Endothelial cell (in vitro differentiated cells): ENCODE measurements around the gene A3GALT2. TPM values are rescaled to one million over a fixed set of nuclear protein-coding genes. Genes with fewer than 3 reads are reported as not detected.

Experiments used
- DNase-seq: peaks from one replicate; pipeline ENCODE4 v3.0.0; 2021; ENCODE audit warnings: low spot score
- H3K27ac Mint-ChIP-seq: one replicate; pipeline ENCODE4 v1.8.0; 2021; ENCODE audit warnings: mixed read lengths, inconsistent platforms; ENCODE audit not compliant: unreplicated experiment
- H3K27me3 Mint-ChIP-seq: one replicate; pipeline ENCODE4 v1.8.0; 2021; ENCODE audit warnings: mild to moderate bottlenecking, moderate library complexity, mixed read lengths, inconsistent platforms; ENCODE audit not compliant: unreplicated experiment
- H3K36me3 Mint-ChIP-seq: one replicate; pipeline ENCODE4 v1.8.0; 2021; ENCODE audit warnings: mild to moderate bottlenecking, low read depth, mixed read lengths, inconsistent platforms; ENCODE audit not compliant: unreplicated experiment
- H3K4me1 Mint-ChIP-seq: one replicate; pipeline ENCODE4 v1.8.0; 2021; ENCODE audit warnings: mild to moderate bottlenecking, mixed read lengths, inconsistent platforms; ENCODE audit not compliant: unreplicated experiment
- H3K4me3 Mint-ChIP-seq: one replicate; pipeline ENCODE4 v1.8.0; 2021; ENCODE audit warnings: mild to moderate bottlenecking, mixed read lengths, inconsistent platforms; ENCODE audit not compliant: unreplicated experiment
- H3K9me3 Mint-ChIP-seq: one replicate; pipeline ENCODE4 v1.8.0; 2021; ENCODE audit warnings: mixed read lengths, inconsistent platforms; ENCODE audit not compliant: unreplicated experiment
- CTCF ChIP-seq: fragments of 200-600 bp; sonication (generic); IDR thresholded peaks from one replicate; pipeline ENCODE4 v1.5.0; 2021; ENCODE audit warnings: antibody characterized with exemption; ENCODE audit not compliant: unreplicated experiment
- long read RNA-seq: library from polyadenylated mRNA; unstranded; transcript quantifications from one replicate; pipeline ENCODE4 v2.0.0, GENCODE V29; 2020; ENCODE audit not compliant: unreplicated experiment
- total RNA-seq: library from RNA; stranded (reverse); fragmentation: NEBNext Ultra II Directional; extraction: Animal tissue kit (Norgen Biotek cat#: 25700); gene quantifications from one replicate; pipeline ENCODE4 v1.2.1, GENCODE V29; 2021; ENCODE audit not compliant: unreplicated experiment

A3GALT2 gene
- total RNA-seq, result not detected
- long read RNA-seq, result 0 reads

DNA sequence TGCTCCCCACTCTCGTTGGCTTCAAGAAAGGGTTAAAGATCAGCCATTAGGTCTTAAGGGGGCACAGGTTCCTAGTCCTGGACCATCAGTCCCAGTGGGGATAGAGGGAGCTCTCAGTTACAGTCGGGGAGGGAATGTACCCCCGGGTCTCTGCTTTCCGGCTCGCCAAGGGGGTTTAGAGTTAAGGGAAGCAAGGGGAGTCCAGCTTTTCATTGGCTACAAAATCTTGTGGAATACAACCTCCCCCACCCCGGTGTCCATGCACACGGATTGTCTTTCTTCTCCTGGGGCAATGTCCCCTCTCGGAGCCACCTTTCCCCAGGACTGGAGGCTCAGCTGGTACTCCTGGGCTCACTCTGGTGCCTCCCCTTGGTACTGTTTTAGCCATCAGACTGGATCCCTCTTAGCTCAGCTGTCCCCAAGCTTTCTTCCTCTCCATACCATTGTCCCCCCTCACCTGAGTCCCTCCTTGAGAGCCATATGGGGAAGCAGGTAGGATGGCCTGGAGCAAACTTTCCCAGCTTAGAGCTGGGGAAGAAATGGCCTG is at the start of gene A3GALT2:
A3GALT2 (minus strand) TSS at position 480 of the 547 bp plus-strand sequence; CDS start at position 480, 0 bp downstream.
- Mint-ChIP-seq H3K4me1 (peaks cover 13% of the 10 kb centered on the region), H3K9me3 (no peaks in the 10 kb centered on the region), H3K4me3 (no peak within 1 kb of the TSS), H3K36me3 (peaks cover 7% of the 10 kb centered on the region), H3K27ac (peak within 1 kb of the TSS; percentile 19), H3K27me3 (peaks cover 5% of the 10 kb centered on the region)
- no peak for TF ChIP-seq CTCF
- no peak for DNase-seq

GRCh38 chr1:33370301-33370700 is 49.4 kb upstream of the A3GALT2 start:
- no peaks in the 10 kb centered on the region for H3K9me3 Mint-ChIP-seq
- peaks cover 7% of the 10 kb centered on the region for H3K27me3 Mint-ChIP-seq
- H3K36me3 Mint-ChIP-seq, result peaks cover 34% of the 10 kb centered on the region
- DNase-seq, result no peak
- H3K4me3 Mint-ChIP-seq, result no peak overlapping the region
- H3K27ac Mint-ChIP-seq, result no peak overlapping the region
- no peak for TF ChIP-seq CTCF
- peaks cover 32% of the 10 kb centered on the region for H3K4me1 Mint-ChIP-seq

- Mint-ChIP-seq H3K4me3 (no peak overlapping the region), H3K4me1 (peaks cover 38% of the 10 kb centered on the region), H3K9me3 (no peaks in the 10 kb centered on the region), H3K36me3 (peaks cover 34% of the 10 kb centered on the region), H3K27ac (no peak overlapping the region), H3K27me3 (peaks cover 7% of the 10 kb centered on the region)
- no peak for TF ChIP-seq CTCF
- no peak for DNase-seq
These were observed 48.9 kb upstream of the A3GALT2 start for GRCh38 chr1:33369764-33370163.

GRCh38 chr1:33369081-33369480 is 48.2 kb upstream of the A3GALT2 start:
- Mint-ChIP-seq H3K4me3 (no peak overlapping the region), H3K27me3 (peaks cover 7% of the 10 kb centered on the region), H3K9me3 (no peaks in the 10 kb centered on the region), H3K27ac (no peak overlapping the region), H3K36me3 (peaks cover 32% of the 10 kb centered on the region), H3K4me1 (peaks cover 45% of the 10 kb centered on the region)
- DNase-seq, result no peak
- no peak for TF ChIP-seq CTCF

- Mint-ChIP-seq H3K4me1 (peaks cover 42% of the 10 kb centered on the region), H3K27me3 (peaks cover 7% of the 10 kb centered on the region), H3K27ac (no peak overlapping the region), H3K9me3 (no peaks in the 10 kb centered on the region), H3K4me3 (no peak overlapping the region), H3K36me3 (peaks cover 26% of the 10 kb centered on the region)
- TF ChIP-seq CTCF, result no peak
- no peak for DNase-seq
These were observed 47.5 kb upstream of the A3GALT2 start for GRCh38 chr1:33368431-33368830.
